HG03060 (cell line): ENCODE data around the gene CRTC1.
A peak's percentile ranks its signal among the peaks of the same experiment; 100 is the strongest.

Experiments used
- ATAC-seq: cut with Tn5 transposase; IDR thresholded peaks from one replicate; pipeline ENCODE4 v1.9.1; 2021; ENCODE audit warnings: low read depth, moderate number of reproducible peaks; ENCODE audit not compliant: unreplicated experiment

Gene CRTC1

DNA sequence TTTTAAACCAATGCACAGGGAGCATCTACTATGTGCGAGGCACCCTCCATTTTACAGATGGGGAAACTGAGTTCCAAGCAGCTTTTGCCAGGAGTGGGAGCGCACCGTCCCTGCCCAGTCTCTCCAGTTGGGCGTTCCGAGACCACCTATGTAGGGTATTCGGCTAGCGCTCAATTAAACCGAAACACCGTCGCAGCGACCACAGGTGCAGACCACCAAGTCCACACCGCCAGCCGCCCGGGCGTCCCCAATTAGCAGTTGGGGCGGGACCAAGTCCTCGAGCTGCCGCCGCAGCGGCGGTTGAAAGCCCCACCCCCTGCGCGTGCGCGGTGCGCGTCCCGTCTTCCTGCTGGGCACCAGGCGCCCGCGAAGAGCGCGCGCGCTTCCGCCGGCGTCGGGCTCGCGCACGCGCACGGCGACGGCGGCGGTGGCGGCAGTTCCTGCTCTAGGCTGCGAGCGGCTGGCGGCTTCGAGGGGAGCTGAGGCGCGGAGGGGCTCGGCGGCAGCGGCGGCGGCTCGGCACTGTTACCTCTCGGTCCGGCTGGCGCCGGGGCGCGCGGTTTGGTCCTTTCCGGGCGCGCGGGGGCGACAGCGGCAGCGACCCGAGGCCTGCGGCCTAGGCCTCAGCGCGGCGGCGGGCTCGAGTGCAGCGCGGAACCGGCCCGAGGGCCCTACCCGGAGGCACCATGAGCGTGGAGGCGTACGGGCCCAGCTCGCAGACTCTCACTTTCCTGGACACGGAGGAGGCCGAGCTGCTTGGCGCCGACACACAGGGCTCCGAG is 148.2 kb downstream of the CRTC1 start, which contains the start of gene UPF1:
UPF1 (plus strand) TSS at position 436 of the 782 bp plus-strand sequence; CDS start at position 687, 251 bp downstream.
- peak; percentile 54 for ATAC-seq
